ENCODE data around the gene FRMD4A. TPM values are rescaled to one million over a fixed set of nuclear protein-coding genes. Genes with fewer than 3 reads are reported as not detected.

Gene FRMD4A
- total and polyA plus RNA-seq, 10 of the 15 experiments (the other 5 are each of a cell fraction or from before 2014, with no cell fraction given) = 17.8 to 75.2 (median 39.1) TPM

GRCh38 chr10:13724484-13724883 is 606.2 kb downstream of the FRMD4A start:
- no peaks in the 10 kb centered on the region for H3K27me3 ChIP-seq (replicated peaks in 1 of 2; ENCODE audit: control insufficient read depth in 2 of 2, insufficient read depth in 2 of 2, low read length in 1 of 2)
- in situ Hi-C loops (cut with MboI) = no loop called here
- TSS peak; percentile 12 for BruUV-seq (replicated peaks)
- no peaks in the 10 kb centered on the region for H4K20me1 ChIP-seq (ENCODE audit: control insufficient read depth, insufficient read depth)
- no peaks in the 10 kb centered on the region for H3K9me3 ChIP-seq (replicated peaks; ENCODE audit: control insufficient read depth, insufficient read depth, low read length)
- no peaks in the 10 kb centered on the region for H3K79me2 ChIP-seq (ENCODE audit: control insufficient read depth, insufficient read depth, low read length)
- DNase-seq (ENCODE audit: low read depth, low spot score) (no peak), FAIRE-seq (no peak), ATAC-seq (no peak)
- H3K27ac ChIP-seq (ENCODE audit: control insufficient read depth, insufficient read depth) = no peak overlapping the region
- H3K4me1 ChIP-seq (ENCODE audit: control insufficient read depth, insufficient read depth, low read length) = peaks cover 20% of the 10 kb centered on the region
- no peak overlapping the region for H3K4me3 ChIP-seq
- ChIA-PET CTCF (interaction anchor here (1.9 kb wide), 1 partner anchor 11 kb away, joined by 10 read pairs; no protein-coding TSS in a partner anchor), RAD21 (ENCODE audit: unreplicated experiment) (no interaction called here), POLR2A (no interaction called here), SMC1A (ENCODE audit: uncharacterized antibody, unreplicated experiment) (interaction anchor here (0.6 to 1.9 kb wide), 6 partner anchors 9 to 125 kb away, joined by 3 to 4 read pairs (median 4); no protein-coding TSS in a partner anchor)
- H3K4me2 ChIP-seq (ENCODE audit: control insufficient read depth, insufficient read depth) = no peak overlapping the region
- 54% methylated on average over 10 of the region's 10 CpGs for WGBS (ENCODE audit: insufficient coverage, insufficient replicate concordance, low lambda C conversion rate, missing lambda C conversion rate)
- no peak overlapping the region for H2AFZ ChIP-seq (ENCODE audit: control insufficient read depth, low read depth, low read length)
- H3K36me3 ChIP-seq (ENCODE audit: control insufficient read depth in 2 of 2, insufficient read depth in 2 of 2, low read length in 1 of 2) = peaks cover 0 to 1% of the 10 kb centered on the region in 2 experiments; a peak in 2 of 4 replicates
- no peak for TF ChIP-seq CREB1 (IDR thresholded peaks at IDR 0.05; ENCODE audit: low read depth)
- no peak for TF ChIP-seq PML (IDR thresholded peaks at IDR 0.05; ENCODE audit: low read length)
- no peak for TF ChIP-seq CHD2 (IDR thresholded peaks at IDR 0.05; ENCODE audit: borderline replicate concordance, low read depth, low read length)
- no peak for TF ChIP-seq EZH2 (IDR thresholded peaks at IDR 0.05; ENCODE audit: borderline replicate concordance, control insufficient read depth, low read depth, low read length)
- TF ChIP-seq TCF7 (IDR thresholded peaks at IDR 0.05; ENCODE audit: borderline replicate concordance) = no peak
- TF ChIP-seq USF2 (IDR thresholded peaks at IDR 0.05; ENCODE audit: borderline replicate concordance, low read depth, low read length) = no peak
- TF ChIP-seq CBX5 (IDR thresholded peaks at IDR 0.05; ENCODE audit: low read depth) = no peak
- TF ChIP-seq ATF2 (IDR thresholded peaks at IDR 0.05; ENCODE audit: low read length) = no peak
- TF ChIP-seq BMI1 (IDR thresholded peaks at IDR 0.05; ENCODE audit: borderline replicate concordance) = no peak
- TF ChIP-seq POU2F2 (IDR thresholded peaks at IDR 0.05; ENCODE audit: borderline replicate concordance, low read depth, low read length) = no peak
- TF ChIP-seq RBBP5 (conservative IDR thresholded peaks at IDR 0.05) = no peak
- no peak for TF ChIP-seq CEBPZ (IDR thresholded peaks at IDR 0.05; ENCODE audit: low read depth, low read length)
- no peak for TF ChIP-seq USF1 (IDR thresholded peaks at IDR 0.05; ENCODE audit: borderline replicate concordance, extremely low read length, insufficient read depth, low read depth, low read length)
- no peak for TF ChIP-seq HDGF (IDR thresholded peaks at IDR 0.05)
- no peak for TF ChIP-seq IRF3 (IDR thresholded peaks at IDR 0.05)
- TF ChIP-seq NR2F1 (conservative IDR thresholded peaks at IDR 0.05) = no peak
- intact Hi-C loops (cut with micrococcal nuclease; ENCODE audit: unreplicated experiment) = no loop called here
- H3K9ac ChIP-seq (ENCODE audit: control insufficient read depth, insufficient read depth, low read length) = no peak overlapping the region

Data from GM12878 (cell line).